Activated T-helper 1 cell treated with Interleukin-2 at 50 U/mL for 16 hours (primary cell): ENCODE data around the gene PCDHGA8.
"Not testable (repeated sequence)": the region's sequence is repeated elsewhere in the genome, so short reads cannot be mapped to it uniquely, and the experiment has no call there.

ENCODE experiments used
- DNase-seq: peaks from one replicate; pipeline ENCODE4 v3.0.0-alpha.2; 2020; ENCODE audit warnings: low read depth

PCDHGA8 gene

GRCh38 chr5:141392429-141393198, at the start of gene PCDHGA8:
TSS of gene PCDHGA8 (plus strand) at chr5:141392633. CDS start at chr5:141392814, 181 bp downstream.
- DNase-seq = no peak

- no peak for DNase-seq
Observed at GRCh38 chr5:141342773-141343172, 49.7 kb upstream of the PCDHGA8 start.

- DNase-seq = no peak
Observed at GRCh38 chr5:141343242-141343952, 49.0 kb upstream of the PCDHGA8 start, which contains the start of gene PCDHGA3. TSS of gene PCDHGA3 (plus strand) at chr5:141343829. CDS start at chr5:141344034, 205 bp downstream.

- DNase-seq = no peak
Observed at GRCh38 chr5:141343953-141344463, 48.4 kb upstream of the PCDHGA8 start.

- DNase-seq = no peak
Observed at GRCh38 chr5:141345327-141345726, 47.1 kb upstream of the PCDHGA8 start.

GRCh38 chr5:141346017-141346416, 46.4 kb upstream of the PCDHGA8 start:
- not testable (repeated sequence) for DNase-seq

- DNase-seq = no peak
Observed at GRCh38 chr5:141349917-141350619, 42.4 kb upstream of the PCDHGA8 start, which contains the start of gene PCDHGB1. TSS of gene PCDHGB1 (plus strand) at chr5:141350099. CDS start at chr5:141350261, 162 bp downstream.

- DNase-seq = no peak
Observed at GRCh38 chr5:141351591-141351990, 40.8 kb upstream of the PCDHGA8 start.

GRCh38 chr5:141354900-141355469, 37.4 kb upstream of the PCDHGA8 start, which contains the start of gene PCDHGA4:
TSS of gene PCDHGA4 (plus strand) at chr5:141355021. CDS start at chr5:141355108, 87 bp downstream.
- no peak for DNase-seq

- DNase-seq = no peak
Observed at GRCh38 chr5:141355641-141356040, 36.8 kb upstream of the PCDHGA8 start.

- no peak for DNase-seq
Observed at GRCh38 chr5:141356133-141356532, 36.3 kb upstream of the PCDHGA8 start.

GRCh38 chr5:141356950-141357349, 35.5 kb upstream of the PCDHGA8 start:
- no peak for DNase-seq

GRCh38 chr5:141359790-141360426, 32.5 kb upstream of the PCDHGA8 start, which contains the start of gene PCDHGB2:
TSS of gene PCDHGB2 (plus strand) at chr5:141359994. CDS start at chr5:141360136, 142 bp downstream.
- DNase-seq = no peak

- no peak for DNase-seq
Observed at GRCh38 chr5:141360685-141361084, 31.7 kb upstream of the PCDHGA8 start.

- no peak for DNase-seq
Observed at GRCh38 chr5:141362719-141363118, 29.7 kb upstream of the PCDHGA8 start.

GRCh38 chr5:141363952-141364660, 28.3 kb upstream of the PCDHGA8 start, which contains the start of gene PCDHGA5:
TSS of gene PCDHGA5 (plus strand) at chr5:141364162. CDS start at chr5:141364331, 169 bp downstream.
- DNase-seq = no peak

- no peak for DNase-seq
Observed at GRCh38 chr5:141366016-141366896, 26.2 kb upstream of the PCDHGA8 start.

- DNase-seq = no peak
Observed at GRCh38 chr5:141369994-141370848, 22.2 kb upstream of the PCDHGA8 start, which contains the start of gene PCDHGB3. TSS of gene PCDHGB3 (plus strand) at chr5:141370242. CDS start at chr5:141370395, 153 bp downstream.
